ENCODE results near the gene SARS1. TPM values are rescaled to one million over a fixed set of nuclear protein-coding genes. Genes with fewer than 3 reads are reported as not detected.
A peak's percentile ranks its signal among the peaks of the same experiment; 100 is the strongest.

Gene SARS1
- total RNA-seq, 1 experiment from 2014 or later: 492 TPM

DNA sequence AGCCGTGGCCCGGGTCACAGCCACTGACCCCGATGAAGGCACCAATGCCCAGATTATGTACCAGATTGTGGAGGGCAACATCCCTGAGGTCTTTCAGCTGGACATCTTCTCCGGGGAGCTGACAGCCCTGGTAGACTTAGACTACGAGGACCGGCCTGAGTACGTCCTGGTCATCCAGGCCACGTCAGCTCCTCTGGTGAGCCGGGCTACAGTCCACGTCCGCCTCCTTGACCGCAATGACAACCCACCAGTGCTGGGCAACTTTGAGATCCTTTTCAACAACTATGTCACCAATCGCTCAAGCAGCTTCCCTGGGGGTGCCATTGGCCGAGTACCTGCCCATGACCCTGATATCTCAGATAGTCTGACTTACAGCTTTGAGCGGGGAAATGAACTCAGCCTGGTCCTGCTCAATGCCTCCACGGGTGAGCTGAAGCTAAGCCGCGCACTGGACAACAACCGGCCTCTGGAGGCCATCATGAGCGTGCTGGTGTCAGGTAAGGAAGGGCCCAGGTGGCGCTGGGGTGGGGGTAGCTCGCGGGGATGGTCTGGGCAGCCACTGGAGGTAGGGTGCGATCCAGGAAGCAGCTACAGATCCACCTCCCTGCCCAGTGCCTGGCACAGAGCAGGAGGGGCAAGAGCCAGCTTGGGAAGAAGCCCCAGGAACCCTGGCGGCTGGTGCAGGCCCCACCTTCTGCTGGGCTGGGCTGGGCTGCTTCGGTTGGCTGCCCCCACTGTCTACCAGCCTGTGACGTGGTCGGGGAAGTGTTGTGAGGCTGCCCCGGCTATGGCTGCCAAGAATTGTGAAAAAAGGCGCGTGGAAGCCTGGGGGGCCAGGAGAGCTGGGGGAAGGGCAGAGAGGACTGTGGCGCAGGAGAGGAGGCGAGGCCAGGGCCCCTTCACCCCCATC, 39.4 kb downstream of the SARS1 start:
- no peaks in the 10 kb centered on the region for H3K27me3 Mint-ChIP-seq (ENCODE audit: insufficient read depth, unreplicated experiment)
- intact Hi-C loops (cut with micrococcal nuclease): no loop called here
- TF ChIP-seq, protein P1, sequence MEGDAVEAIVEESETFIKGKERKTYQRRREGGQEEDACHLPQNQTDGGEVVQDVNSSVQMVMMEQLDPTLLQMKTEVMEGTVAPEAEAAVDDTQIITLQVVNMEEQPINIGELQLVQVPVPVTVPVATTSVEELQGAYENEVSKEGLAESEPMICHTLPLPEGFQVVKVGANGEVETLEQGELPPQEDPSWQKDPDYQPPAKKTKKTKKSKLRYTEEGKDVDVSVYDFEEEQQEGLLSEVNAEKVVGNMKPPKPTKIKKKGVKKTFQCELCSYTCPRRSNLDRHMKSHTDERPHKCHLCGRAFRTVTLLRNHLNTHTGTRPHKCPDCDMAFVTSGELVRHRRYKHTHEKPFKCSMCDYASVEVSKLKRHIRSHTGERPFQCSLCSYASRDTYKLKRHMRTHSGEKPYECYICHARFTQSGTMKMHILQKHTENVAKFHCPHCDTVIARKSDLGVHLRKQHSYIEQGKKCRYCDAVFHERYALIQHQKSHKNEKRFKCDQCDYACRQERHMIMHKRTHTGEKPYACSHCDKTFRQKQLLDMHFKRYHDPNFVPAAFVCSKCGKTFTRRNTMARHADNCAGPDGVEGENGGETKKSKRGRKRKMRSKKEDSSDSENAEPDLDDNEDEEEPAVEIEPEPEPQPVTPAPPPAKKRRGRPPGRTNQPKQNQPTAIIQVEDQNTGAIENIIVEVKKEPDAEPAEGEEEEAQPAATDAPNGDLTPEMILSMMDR (IDR thresholded peaks at IDR 0.05; ENCODE audit: unreplicated experiment): no peak
- no peak overlapping the region for H3K4me3 Mint-ChIP-seq (ENCODE audit: unreplicated experiment)
- no TSS peak for BruUV-seq (replicated peaks)
- ChIA-PET CTCF (interaction anchor here (0.6 to 2.8 kb wide), 13 partner anchors 10 to 524 kb away, joined by 3 to 15 read pairs (median 4); partner anchors contain the start of gene SARS1), POLR2A (interaction anchor here (0.8 to 2.8 kb wide), 5 partner anchors 13 to 55 kb away, joined by 3 to 20 read pairs (median 4); partner anchors contain the start of gene SARS1)
- H3K27ac Mint-ChIP-seq (ENCODE audit: low read depth, unreplicated experiment): no peak overlapping the region
- H3K9me3 Mint-ChIP-seq (ENCODE audit: unreplicated experiment): no peaks in the 10 kb centered on the region
- no peaks in the 10 kb centered on the region for H3K36me3 Mint-ChIP-seq (ENCODE audit: insufficient read depth, unreplicated experiment)
- H3K4me1 Mint-ChIP-seq (ENCODE audit: insufficient read depth, unreplicated experiment): peaks cover 21% of the 10 kb centered on the region
- no peak for DNase-seq (ENCODE audit: unreplicated experiment)

DNA sequence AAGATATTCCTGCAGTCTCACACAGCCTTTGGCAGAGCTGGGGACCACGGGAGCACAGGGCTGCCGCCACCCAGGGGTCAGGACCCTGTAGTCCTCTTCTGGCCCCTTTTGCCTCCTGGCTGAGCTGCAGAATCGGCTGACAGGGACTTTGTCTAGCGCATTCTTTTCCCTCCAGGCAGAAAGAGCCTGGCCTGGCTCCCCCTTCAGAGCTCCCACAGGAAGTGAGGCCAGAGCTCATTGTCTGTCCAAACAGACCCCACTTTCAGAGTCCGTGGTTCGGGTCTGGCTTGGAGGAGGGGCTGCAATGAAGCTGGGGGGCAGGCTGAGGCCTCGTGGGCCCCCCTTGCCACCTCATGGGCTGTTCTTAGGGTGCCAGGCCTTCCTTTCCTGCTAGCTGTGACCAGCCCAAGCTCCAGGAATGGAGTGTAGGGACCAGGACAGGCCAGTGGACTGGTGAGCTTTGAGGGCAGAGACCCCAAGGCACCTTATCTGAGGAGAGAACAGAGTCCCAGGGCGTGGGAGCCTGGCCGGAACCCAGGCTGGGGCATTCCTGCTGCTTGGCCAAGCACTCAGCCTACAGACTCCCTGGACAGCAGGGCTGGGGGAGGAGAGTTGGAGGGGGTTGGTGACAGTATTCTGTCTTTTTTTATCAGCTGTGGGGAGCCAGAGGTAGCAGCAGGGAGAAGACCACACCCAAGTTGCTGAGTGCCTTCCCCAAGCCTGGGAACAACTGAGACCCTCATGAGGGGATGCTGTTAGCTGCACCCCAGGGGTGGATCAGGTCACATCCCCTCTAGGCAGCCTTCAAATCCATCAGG, 40.3 kb downstream of the SARS1 start:
- POLR2A ChIA-PET: interaction anchor here (0.8 to 2.8 kb wide), 6 partner anchors 14 to 162 kb away, joined by 3 to 20 read pairs (median 4); partner anchors contain the start of gene SARS1
- intact Hi-C loops (cut with micrococcal nuclease): no loop called here
- Mint-ChIP-seq H3K36me3 (ENCODE audit: insufficient read depth, unreplicated experiment) (no peaks in the 10 kb centered on the region), H3K4me1 (ENCODE audit: insufficient read depth, unreplicated experiment) (peaks cover 21% of the 10 kb centered on the region), H3K4me3 (ENCODE audit: unreplicated experiment) (no peak overlapping the region), H3K27me3 (ENCODE audit: insufficient read depth, unreplicated experiment) (no peaks in the 10 kb centered on the region), H3K27ac (ENCODE audit: low read depth, unreplicated experiment) (no peak overlapping the region), H3K9me3 (ENCODE audit: unreplicated experiment) (no peaks in the 10 kb centered on the region)
- CTCF ChIA-PET: interaction anchor here (0.6 to 3.7 kb wide), 15 partner anchors 10 to 523 kb away, joined by 3 to 17 read pairs (median 4); partner anchors contain the start of genes SARS1 and SORT1
- DNase-seq (ENCODE audit: unreplicated experiment): no peak
- TF ChIP-seq, protein P1 (IDR thresholded peaks at IDR 0.05; ENCODE audit: unreplicated experiment): no peak
- no TSS peak for BruUV-seq (replicated peaks)

DNA sequence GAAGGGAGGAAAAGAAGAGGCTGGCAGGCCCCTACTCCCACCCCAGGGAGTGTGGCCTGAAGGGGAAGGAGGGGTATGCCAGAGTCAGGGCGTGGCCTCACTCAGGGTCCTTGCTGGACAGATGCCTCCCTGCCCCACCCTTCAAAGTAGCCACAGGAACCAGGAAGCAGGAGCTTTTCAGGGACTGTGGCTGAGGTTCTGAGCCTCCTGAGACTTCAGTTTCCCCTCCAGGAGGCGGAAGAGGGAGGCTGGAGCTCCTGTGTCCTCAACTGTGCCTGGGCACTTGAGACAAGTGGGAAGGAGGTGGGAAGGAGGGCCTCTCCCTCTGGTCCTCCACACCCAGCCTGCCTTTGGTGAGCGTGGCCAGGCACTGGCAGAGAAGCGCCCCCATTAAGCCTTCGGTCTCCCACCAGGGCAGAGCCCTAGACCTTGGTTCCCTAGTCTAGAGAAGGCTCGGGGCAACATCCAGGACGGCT, 40.9 kb downstream of the SARS1 start:
- no peaks in the 10 kb centered on the region for H3K36me3 Mint-ChIP-seq (ENCODE audit: insufficient read depth, unreplicated experiment)
- POLR2A ChIA-PET: interaction anchor here (0.9 to 2.8 kb wide), 5 partner anchors 9 to 163 kb away, joined by 3 to 20 read pairs (median 6); partner anchors contain the start of gene SARS1
- intact Hi-C loops (cut with micrococcal nuclease): no loop called here
- H3K27ac Mint-ChIP-seq (ENCODE audit: low read depth, unreplicated experiment): peak overlapping the region; percentile 46
- no peak overlapping the region for H3K4me3 Mint-ChIP-seq (ENCODE audit: unreplicated experiment)
- H3K27me3 Mint-ChIP-seq (ENCODE audit: insufficient read depth, unreplicated experiment): no peaks in the 10 kb centered on the region
- BruUV-seq (replicated peaks): no TSS peak
- DNase-seq (ENCODE audit: unreplicated experiment): no peak
- no peaks in the 10 kb centered on the region for H3K9me3 Mint-ChIP-seq (ENCODE audit: unreplicated experiment)
- H3K4me1 Mint-ChIP-seq (ENCODE audit: insufficient read depth, unreplicated experiment): peaks cover 21% of the 10 kb centered on the region
- CTCF ChIA-PET: interaction anchor here (0.7 to 3.7 kb wide), 6 partner anchors 9 to 236 kb away, joined by 3 to 17 read pairs (median 6); partner anchors contain the start of gene SORT1
- TF ChIP-seq, protein P1 (IDR thresholded peaks at IDR 0.05; ENCODE audit: unreplicated experiment): no peak

All from MCF 10A (cell line).